ENCODE data around the gene TRAF3IP1.

- TF ChIP-seq, protein P1, sequence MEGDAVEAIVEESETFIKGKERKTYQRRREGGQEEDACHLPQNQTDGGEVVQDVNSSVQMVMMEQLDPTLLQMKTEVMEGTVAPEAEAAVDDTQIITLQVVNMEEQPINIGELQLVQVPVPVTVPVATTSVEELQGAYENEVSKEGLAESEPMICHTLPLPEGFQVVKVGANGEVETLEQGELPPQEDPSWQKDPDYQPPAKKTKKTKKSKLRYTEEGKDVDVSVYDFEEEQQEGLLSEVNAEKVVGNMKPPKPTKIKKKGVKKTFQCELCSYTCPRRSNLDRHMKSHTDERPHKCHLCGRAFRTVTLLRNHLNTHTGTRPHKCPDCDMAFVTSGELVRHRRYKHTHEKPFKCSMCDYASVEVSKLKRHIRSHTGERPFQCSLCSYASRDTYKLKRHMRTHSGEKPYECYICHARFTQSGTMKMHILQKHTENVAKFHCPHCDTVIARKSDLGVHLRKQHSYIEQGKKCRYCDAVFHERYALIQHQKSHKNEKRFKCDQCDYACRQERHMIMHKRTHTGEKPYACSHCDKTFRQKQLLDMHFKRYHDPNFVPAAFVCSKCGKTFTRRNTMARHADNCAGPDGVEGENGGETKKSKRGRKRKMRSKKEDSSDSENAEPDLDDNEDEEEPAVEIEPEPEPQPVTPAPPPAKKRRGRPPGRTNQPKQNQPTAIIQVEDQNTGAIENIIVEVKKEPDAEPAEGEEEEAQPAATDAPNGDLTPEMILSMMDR (IDR thresholded peaks at IDR 0.05): no peak
- TF ChIP-seq POLR2A (IDR thresholded peaks at IDR 0.05): no peak
Measured at GRCh38 chr2:238299803-238300202, 20.5 kb upstream of the TRAF3IP1 start.
